Epithelial cell of esophagus (primary cell): ENCODE data around the gene DDX53.

Experiments
- DNase-seq: peaks from one replicate; pipeline ENCODE4 v3.0.0; 2010; ENCODE audit warnings: low read depth
- H3K4me3 ChIP-seq: 2 replicates; pipeline ENCODE4 v1.5.1; 2011; ENCODE audit warnings: mild to moderate bottlenecking, low read length, control low read depth
- TF ChIP-seq, protein P1 (sequence below): IDR thresholded peaks from 2 replicates; pipeline ENCODE4 v1.5.1; 2011; ENCODE audit warnings: low read depth, mild to moderate bottlenecking, low read length, control low read depth, inconsistent platforms; ENCODE audit not compliant: insufficient read depth; ENCODE audit errors: missing control alignments

Gene DDX53

GRCh38 chrX:22999696-23000223, at the start of gene DDX53:
DDX53 (plus strand) TSS chrX:22999960; CDS start chrX:23000058, 98 bp downstream.
- TF ChIP-seq, protein P1, sequence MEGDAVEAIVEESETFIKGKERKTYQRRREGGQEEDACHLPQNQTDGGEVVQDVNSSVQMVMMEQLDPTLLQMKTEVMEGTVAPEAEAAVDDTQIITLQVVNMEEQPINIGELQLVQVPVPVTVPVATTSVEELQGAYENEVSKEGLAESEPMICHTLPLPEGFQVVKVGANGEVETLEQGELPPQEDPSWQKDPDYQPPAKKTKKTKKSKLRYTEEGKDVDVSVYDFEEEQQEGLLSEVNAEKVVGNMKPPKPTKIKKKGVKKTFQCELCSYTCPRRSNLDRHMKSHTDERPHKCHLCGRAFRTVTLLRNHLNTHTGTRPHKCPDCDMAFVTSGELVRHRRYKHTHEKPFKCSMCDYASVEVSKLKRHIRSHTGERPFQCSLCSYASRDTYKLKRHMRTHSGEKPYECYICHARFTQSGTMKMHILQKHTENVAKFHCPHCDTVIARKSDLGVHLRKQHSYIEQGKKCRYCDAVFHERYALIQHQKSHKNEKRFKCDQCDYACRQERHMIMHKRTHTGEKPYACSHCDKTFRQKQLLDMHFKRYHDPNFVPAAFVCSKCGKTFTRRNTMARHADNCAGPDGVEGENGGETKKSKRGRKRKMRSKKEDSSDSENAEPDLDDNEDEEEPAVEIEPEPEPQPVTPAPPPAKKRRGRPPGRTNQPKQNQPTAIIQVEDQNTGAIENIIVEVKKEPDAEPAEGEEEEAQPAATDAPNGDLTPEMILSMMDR = no peak
- H3K4me3 ChIP-seq = no peak within 1 kb of the TSS
- DNase-seq = no peak

DNA sequence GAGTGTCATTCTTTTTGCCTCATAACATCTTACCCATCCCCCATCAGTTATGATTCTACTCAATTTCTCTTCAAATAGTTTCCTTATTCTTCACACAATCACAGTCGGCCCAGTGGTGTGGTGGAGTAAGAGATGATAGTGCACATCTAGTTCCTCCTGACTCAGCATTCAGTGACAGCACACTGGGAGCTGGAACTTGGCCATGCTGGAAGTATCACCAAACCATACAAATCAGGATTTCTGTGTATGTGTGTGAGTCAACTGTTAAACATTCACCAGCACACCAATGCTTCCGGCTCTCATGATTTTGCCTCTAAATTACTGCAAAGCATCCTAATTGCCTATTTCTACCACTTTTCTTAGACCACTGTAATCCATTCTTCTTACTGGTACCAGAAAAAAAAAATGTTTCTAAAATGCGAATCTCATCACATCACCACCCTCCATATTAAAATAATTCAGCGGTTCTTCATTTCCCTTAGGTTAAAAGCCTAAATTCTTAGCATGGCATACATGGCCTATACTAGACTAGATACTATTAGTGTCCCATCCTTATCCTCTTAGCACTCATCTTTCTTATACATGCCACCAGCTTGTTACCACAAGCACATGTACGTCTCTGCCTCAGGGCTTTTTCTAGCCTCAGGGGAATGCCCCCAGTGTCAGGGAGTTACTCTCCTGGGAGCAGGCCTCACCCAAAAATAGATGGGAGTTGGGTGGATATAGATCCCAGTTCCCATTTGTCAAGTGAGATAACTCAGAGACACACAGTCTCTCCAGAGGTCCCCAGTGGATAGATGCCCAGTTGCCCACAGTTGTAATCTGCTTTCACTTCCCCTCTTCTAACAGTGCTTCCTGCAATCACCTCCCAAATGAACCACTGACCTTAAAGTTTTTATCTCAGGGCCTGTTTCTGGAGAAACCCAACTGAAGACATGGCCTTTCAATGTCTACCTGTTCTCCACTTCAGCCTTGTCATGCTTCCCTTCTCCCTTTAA, 49.2 kb upstream of the DDX53 start:
- no peak overlapping the region for H3K4me3 ChIP-seq
- peak; percentile 86 for DNase-seq
- TF ChIP-seq, protein P1 = no peak

DNA sequence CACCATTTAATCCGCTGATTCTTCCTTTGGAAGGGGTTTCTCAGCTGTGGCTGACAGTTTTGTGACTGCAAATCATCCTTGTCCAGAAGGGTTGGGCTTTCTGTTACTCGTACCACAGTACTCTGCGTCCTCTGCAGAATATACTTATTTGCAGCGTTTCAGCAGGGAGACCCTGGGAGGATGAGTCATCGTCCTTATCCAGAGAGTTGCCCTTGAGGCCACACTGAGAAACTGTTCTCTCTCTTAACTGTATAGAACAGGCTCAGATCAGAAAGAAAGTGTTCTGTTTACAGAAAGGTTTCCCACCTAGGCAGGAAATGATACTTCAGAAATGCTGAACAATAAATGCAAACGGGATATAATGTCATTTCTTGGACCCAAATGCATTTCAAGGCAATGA, 47.8 kb upstream of the DDX53 start:
- no peak for DNase-seq
- TF ChIP-seq, protein P1 = no peak
- H3K4me3 ChIP-seq = no peak overlapping the region

DNA sequence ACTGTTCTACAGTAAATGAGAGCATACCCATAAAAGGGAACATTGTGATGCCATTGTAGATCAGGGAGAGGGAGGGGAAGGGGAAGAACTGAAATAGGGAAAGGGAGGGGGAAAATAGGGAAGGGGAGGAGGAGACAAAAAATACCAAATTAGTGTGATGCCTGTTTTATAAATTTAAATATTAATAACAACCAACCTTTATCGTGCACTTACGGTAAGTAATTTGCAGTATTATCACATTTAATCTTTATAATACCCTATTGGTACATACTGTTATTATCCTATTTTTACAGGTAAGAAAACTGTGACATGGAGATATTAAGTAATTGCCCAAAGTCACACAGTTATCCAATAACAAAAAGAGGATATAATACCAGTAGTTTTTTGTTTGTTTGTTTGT, 41.5 kb upstream of the DDX53 start:
- no peak for DNase-seq
- no peak overlapping the region for H3K4me3 ChIP-seq
- TF ChIP-seq, protein P1 = no peak

GRCh38 chrX:22959204-22959920, 40.4 kb upstream of the DDX53 start:
- no peak overlapping the region for H3K4me3 ChIP-seq
- no peak for DNase-seq
- TF ChIP-seq, protein P1 = no peak

DNA sequence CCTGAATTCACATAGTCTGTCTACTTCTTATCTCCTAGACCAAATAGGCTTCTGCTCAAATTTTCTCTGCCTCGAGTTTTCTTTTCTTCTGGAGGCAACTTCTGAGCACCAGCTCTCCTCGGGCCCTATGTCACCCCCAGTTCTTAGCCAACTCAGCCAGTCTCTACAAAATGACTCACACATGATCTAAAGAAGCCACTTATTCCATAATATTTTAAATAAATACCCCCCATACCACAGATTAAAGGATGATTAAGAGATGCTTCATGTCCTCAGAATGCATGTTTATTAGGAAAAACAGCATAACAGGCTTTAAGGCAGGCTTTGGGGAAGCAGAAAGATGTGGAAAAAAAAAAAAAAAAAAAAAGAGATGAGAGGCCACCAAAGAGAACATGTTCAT, 36.6 kb upstream of the DDX53 start:
- DNase-seq = no peak
- TF ChIP-seq, protein P1 = no peak
- H3K4me3 ChIP-seq = no peak overlapping the region
